ENCODE measurements around the gene DTWD2. TPM values are rescaled to one million over a fixed set of nuclear protein-coding genes. Genes with fewer than 3 reads are reported as not detected.

DTWD2 gene
- total RNA-seq, 6 experiments from 2014 or later: 4.9 to 7.3 (median 5.6) TPM

- H3K4me1 Mint-ChIP-seq (ENCODE audit: low read depth): no peaks in the 10 kb centered on the region
- no peak for DNase-seq
- no peak overlapping the region for H3K27ac Mint-ChIP-seq
- TF ChIP-seq CTCF (IDR thresholded peaks at IDR 0.05): no peak
- H3K9me3 Mint-ChIP-seq: no peaks in the 10 kb centered on the region
- H3K36me3 Mint-ChIP-seq (ENCODE audit: low read depth): no peaks in the 10 kb centered on the region
- H3K4me3 Mint-ChIP-seq: no peak overlapping the region
- peaks cover 3% of the 10 kb centered on the region; the same call in 1 of the 2 replicates for H3K27me3 Mint-ChIP-seq (ENCODE audit: insufficient read depth)
Measured at GRCh38 chr5:118946138-118946800, 42.1 kb downstream of the DTWD2 start.

- Mint-ChIP-seq H3K9me3 (no peaks in the 10 kb centered on the region), H3K27ac (no peak overlapping the region), H3K4me1 (ENCODE audit: low read depth) (no peaks in the 10 kb centered on the region), H3K27me3 (ENCODE audit: insufficient read depth) (no peaks in the 10 kb centered on the region; the same call in 1 of the 2 replicates), H3K36me3 (ENCODE audit: low read depth) (no peaks in the 10 kb centered on the region), H3K4me3 (no peak overlapping the region)
- TF ChIP-seq CTCF (IDR thresholded peaks at IDR 0.05): no peak
- no peak for DNase-seq
Measured at GRCh38 chr5:118937393-118938061, 50.8 kb downstream of the DTWD2 start.

GRCh38 chr5:118933703-118934102, 54.6 kb downstream of the DTWD2 start:
- TF ChIP-seq CTCF (IDR thresholded peaks at IDR 0.05): no peak
- no peak for DNase-seq
- no peaks in the 10 kb centered on the region; the same call in 1 of the 2 replicates for H3K27me3 Mint-ChIP-seq (ENCODE audit: insufficient read depth)
- no peaks in the 10 kb centered on the region for H3K4me1 Mint-ChIP-seq (ENCODE audit: low read depth)
- no peaks in the 10 kb centered on the region for H3K36me3 Mint-ChIP-seq (ENCODE audit: low read depth)
- no peak overlapping the region for H3K4me3 Mint-ChIP-seq
- no peak overlapping the region for H3K27ac Mint-ChIP-seq
- no peaks in the 10 kb centered on the region for H3K9me3 Mint-ChIP-seq

GRCh38 chr5:118931564-118931963, 56.8 kb downstream of the DTWD2 start:
- Mint-ChIP-seq H3K4me3 (no peak overlapping the region), H3K36me3 (ENCODE audit: low read depth) (no peaks in the 10 kb centered on the region), H3K4me1 (ENCODE audit: low read depth) (no peaks in the 10 kb centered on the region), H3K9me3 (no peaks in the 10 kb centered on the region), H3K27me3 (ENCODE audit: insufficient read depth) (no peaks in the 10 kb centered on the region; the same call in 1 of the 2 replicates), H3K27ac (no peak overlapping the region)
- TF ChIP-seq CTCF (IDR thresholded peaks at IDR 0.05): no peak
- no peak for DNase-seq

- no peaks in the 10 kb centered on the region for H3K9me3 Mint-ChIP-seq
- TF ChIP-seq CTCF (IDR thresholded peaks at IDR 0.05): no peak
- no peak for DNase-seq
- no peaks in the 10 kb centered on the region; the same call in 1 of the 2 replicates for H3K27me3 Mint-ChIP-seq (ENCODE audit: insufficient read depth)
- no peaks in the 10 kb centered on the region for H3K36me3 Mint-ChIP-seq (ENCODE audit: low read depth)
- H3K4me1 Mint-ChIP-seq (ENCODE audit: low read depth): peaks cover 5% of the 10 kb centered on the region
- H3K27ac Mint-ChIP-seq: no peak overlapping the region
- no peak overlapping the region for H3K4me3 Mint-ChIP-seq
Measured at GRCh38 chr5:118924006-118924389, 64.3 kb downstream of the DTWD2 start.
